ENCODE results near the gene SYNPO2. TPM values are rescaled to one million over a fixed set of nuclear protein-coding genes. Genes with fewer than 3 reads are reported as not detected.
"Not testable (repeated sequence)": the region's sequence is repeated elsewhere in the genome, so short reads cannot be mapped to it uniquely, and the experiment has no call there.

SYNPO2 gene
- total RNA-seq, 2 donors from 2014 or later: 11.8 to 141 TPM

DNA sequence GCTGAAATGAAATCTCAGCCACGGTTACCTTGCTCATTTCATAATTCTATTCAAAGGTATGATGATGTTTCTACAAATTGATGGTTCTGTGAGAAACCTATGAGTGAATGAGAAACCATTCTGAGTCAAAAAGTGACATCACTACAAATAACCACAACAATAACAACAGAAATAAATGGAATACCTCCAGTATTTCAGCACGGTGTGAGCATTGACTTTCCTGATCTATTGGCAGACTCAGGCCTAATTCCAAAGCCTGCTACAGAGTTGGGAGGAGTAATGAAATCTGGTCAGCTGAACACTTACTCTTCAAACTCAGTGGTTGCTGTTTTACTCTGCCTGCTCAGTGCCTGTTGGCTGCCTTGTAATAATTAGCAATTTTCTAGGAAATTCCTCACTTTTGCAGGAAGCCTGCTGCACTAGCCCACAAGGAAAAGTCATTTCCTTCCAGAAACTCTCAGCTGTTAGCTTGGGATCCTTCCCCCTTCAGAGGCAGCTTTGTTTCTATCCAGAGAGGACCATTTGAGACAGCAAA, 18.8 kb upstream of the SYNPO2 start:
- DNase-seq (no peak), ATAC-seq (no peak)
- intact Hi-C loops (cut with DNase I, micrococcal nuclease): no loop called here

DNA sequence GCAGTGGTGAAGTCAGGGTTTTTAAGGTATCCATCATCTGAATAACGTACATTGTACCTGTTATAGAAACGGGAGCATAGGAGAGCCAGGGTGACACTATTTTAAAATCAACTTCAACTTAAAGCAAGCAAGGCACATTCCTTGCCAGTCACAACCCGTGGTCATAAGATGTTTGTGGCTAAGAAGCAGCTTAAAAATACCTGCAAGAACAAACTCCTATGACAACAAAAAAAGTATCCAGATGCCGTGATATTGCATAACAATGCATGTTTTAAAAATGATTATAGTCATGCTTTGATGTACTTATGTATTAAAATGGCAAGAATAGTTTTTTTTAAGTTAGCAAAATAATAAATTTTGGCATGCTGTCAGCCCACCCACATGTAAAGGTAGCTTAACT, 16.5 kb upstream of the SYNPO2 start:
- intact Hi-C loops (cut with DNase I, micrococcal nuclease): no loop called here
- DNase-seq (no peak), ATAC-seq (no peak)

DNA sequence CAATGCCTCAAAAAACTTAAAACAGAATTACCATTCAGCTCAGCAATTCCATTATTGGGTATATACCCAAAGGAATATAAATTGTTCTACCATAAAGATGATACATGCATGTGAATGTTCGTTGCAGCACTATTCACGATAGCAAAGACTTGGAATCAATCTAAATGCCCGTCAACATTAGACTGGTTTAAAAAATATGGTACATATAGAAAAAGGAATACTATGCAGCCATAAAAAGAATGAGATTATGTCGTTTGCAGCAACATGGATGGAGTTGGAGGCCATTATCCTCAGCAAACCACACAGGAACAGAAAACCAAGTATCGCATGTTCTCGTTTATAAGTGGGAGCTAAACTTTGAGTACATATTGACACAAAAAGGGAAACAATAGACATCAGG, 10.9 kb upstream of the SYNPO2 start:
- intact Hi-C loops (cut with DNase I, micrococcal nuclease): no loop called here
- ATAC-seq (no peak), DNase-seq (no peak)

DNA sequence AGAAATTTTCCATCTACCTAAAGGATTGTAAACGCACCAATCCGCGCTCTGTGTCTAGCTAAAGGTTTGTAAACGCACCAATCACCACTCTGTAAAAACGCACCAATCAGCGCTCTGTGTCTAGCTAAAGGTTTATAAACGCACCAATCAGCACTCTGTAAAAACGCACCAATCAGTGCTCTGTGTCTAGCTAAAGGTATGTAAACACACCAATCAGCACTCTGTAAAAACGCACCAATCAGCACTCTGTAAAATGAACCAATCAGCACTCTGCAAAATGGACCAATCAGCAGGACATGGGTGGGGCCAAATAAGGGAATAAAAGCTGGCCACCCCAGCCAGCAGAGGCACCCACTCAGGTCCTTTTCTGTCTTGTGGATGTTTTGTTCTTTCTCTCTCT, 10.1 kb upstream of the SYNPO2 start:
- ATAC-seq; DNase-seq; intact Hi-C loops (cut with DNase I, micrococcal nuclease): not testable (repeated sequence)

DNA sequence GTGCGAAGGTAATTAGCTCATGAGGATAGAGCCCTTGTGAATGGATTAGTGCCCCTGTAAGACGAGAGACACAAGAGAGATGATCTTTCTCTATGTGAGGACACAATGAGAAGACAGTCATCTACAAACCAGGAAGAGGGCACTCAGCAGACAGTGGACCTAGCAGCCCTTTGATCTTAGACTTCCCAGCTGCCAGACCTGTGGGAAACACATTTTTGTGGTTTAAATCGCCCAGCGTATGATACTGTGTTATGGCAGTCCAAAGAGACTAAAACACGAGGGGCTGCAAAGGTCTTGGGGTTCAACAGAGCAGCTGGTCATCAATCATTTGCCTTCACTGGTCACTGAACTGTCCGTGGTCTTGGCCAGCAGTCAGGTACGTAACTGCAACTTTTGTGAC, 9.2 kb upstream of the SYNPO2 start:
- DNase-seq: no peak
- intact Hi-C loops (cut with DNase I, micrococcal nuclease): no loop called here
- ATAC-seq: no peak

DNA sequence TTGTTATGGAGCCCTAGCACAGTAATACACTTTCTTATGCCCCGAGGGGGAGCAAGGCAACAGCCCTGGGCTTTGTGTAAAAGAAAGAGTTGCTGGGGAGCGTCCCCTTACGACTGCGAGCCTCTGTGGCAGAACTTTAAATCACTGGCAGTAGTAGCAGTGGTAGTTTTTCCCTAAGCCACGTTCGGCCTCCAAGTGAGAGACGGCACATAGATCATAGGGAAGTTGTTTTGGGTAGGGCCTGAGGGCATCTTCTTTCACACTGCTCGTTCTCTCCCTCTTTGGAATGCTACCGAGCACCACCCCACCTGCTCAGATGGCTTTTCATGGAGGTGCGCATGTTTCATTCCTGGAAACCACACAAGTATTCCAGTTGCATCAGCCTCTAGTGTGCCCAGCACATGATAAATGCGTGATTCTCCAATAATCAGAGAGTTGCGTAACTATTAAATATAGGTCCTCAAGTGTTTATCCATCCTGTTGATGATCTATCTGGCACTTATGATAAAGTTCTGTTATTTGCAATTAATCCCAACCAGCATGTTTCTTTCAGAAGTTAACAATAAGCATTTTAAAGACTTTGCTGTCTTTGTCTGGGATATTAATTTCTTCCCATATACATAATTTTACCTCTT, 7.0 kb upstream of the SYNPO2 start:
- DNase-seq: no peak
- ATAC-seq: no peak
- intact Hi-C loops (cut with DNase I, micrococcal nuclease): no loop called here

DNA sequence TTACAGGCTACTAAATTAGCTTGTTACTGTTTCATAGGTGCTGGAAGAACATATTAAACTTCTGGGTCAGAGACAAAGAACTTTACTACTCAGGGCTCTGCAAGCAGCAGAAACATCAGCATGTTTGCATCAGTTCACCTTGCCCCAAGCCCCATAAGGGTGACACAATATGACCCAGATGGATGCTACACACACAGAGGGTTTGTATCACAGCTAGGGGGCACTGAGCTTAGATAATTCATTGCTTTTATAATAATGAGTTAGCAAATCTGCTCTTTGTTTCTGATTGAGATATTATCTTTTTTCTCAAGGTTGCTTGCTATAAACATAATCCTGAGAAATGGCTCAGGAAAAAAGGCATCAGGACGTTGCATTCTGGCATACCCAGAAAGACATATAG, 4.8 kb upstream of the SYNPO2 start:
- intact Hi-C loops (cut with DNase I, micrococcal nuclease): no loop called here
- ATAC-seq (no peak), DNase-seq (no peak)

DNA sequence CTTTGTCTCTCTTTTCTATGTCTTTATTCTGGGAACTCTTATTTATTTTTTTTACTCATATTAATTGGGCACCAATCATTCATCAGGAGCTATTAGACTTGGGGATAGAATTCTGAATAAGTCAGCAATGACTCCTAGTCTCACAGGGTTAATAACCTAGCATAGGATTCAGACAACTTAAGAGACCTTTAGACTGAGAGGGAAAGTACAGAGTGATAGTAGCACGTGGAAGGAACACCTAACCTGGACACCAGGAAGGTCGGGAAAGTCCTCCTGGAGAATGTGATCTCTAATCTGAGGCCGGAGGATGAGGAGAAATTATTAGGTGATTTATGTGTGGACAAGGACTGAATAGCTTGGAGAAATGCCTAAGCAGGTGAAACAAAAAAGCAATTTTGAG, 3.9 kb upstream of the SYNPO2 start:
- intact Hi-C loops (cut with DNase I, micrococcal nuclease): loop anchor here in 1 of 2 donors (5.0 kb wide), 1 partner anchor 112 kb away; no protein-coding TSS in a partner anchor
- DNase-seq (no peak), ATAC-seq (no peak)

DNA sequence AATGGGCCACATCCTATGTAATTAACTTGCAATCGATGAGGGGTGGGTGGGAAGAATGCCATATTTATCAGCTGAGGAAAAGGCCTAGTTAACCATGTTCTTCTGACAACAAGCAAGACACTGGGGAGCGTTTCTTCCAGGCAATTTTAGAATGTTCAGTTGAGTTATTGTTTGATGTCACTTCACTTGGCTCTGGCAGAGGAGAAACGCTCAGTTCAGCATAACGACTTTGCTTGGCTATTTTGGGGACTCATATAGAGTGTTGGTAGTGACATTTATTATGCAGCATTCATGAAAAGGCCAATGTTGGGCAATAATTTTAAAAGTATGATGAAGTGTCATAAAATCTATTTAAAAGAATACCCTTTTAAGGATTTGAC, 648 bp downstream of the SYNPO2 start:
- intact Hi-C loops (cut with DNase I, micrococcal nuclease): loop anchor here in 1 of 2 donors (5.0 kb wide), 1 partner anchor 117 kb away; no protein-coding TSS in a partner anchor
- DNase-seq (no peak), ATAC-seq (no peak)

DNA sequence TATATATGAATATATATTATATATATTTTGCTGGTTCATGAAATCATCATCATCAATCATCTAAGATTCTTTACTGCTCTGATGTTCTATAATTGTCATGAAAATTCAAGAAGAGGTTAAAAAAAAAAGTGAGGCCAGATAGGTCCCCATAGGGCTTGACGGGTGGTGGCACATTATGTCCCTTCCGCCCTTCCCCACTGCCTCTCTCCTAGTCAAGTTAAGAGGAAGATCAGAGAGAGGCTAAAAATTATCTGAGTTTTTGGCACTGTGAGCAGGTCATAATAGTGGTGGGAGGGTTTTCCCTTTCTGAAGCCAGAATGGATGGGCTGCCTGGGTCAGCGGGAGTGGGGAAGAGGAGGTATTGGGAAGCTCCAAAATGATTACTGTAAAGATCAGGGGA, 5.4 kb downstream of the SYNPO2 start:
- no peak for ATAC-seq
- intact Hi-C loops (cut with DNase I, micrococcal nuclease): loop anchor here in 1 of 2 donors (5.0 kb wide), 1 partner anchor 73 kb away; no protein-coding TSS in a partner anchor
- DNase-seq: no peak

DNA sequence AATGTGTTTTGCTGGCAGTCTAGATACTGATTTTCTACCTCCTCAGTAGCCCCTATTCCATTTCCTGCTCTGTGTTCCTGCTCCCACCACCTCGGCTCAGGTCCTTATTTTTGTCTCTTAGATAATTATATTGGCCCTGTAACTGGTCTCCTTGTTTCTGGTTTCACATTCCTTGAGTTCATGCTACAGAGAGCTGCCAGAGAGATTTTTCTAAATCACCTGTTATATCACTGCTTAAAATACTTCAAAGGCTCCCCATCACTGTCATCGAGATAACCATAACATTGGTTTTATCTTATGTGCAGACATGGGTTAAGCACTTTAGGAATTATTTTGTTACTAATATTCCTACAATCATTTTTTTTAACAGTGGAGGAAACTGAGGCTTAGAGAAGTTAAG, 9.6 kb downstream of the SYNPO2 start:
- intact Hi-C loops (cut with DNase I, micrococcal nuclease): no loop called here
- DNase-seq: no peak
- no peak for ATAC-seq

DNA sequence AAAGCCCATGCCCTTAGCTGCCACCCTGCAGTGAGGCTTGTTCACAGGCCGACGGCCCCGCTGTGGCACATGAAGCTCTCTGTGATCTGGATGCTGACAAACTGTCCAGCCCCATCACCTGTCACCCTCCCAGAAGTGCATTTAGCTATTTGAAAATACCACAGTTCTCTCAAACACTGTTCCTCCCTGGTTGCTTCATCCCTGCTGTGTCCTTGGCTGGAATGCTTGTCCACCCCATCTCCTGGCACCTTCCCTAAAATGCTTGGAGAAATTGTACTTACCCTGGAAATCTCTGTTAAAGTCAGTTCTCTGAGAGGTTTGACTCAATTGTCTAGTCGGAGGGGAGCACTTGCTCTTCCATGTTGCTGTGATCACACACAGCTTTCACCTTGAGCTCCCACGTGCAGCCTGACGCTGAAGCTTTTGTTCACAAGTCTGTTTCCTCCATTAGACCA, 10.1 kb downstream of the SYNPO2 start:
- intact Hi-C loops (cut with DNase I, micrococcal nuclease): no loop called here
- ATAC-seq (no peak), DNase-seq (no peak)

DNA sequence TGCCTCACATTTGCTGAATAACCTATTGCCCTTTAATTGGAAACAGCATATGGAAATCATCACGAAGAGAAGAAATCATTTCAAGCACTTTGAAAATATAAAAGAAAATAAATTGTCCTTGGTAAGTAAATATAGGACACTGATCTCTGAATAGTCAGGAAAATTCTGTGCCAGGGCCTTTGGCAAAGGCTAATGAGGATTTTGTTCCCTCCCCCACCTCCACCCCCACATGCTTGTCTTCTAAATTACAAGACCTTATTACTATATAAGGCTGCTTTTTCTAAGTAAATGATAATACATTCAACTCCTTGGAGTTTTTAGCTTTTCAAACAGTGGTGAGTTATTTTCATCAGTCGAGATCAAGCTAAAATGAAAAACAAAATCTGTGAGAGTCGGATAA, 15.8 kb downstream of the SYNPO2 start:
- ATAC-seq: no peak
- intact Hi-C loops (cut with DNase I, micrococcal nuclease): loop anchor here in 1 of 2 donors (10.0 kb wide), 1 partner anchor 160 kb away; no protein-coding TSS in a partner anchor

DNA sequence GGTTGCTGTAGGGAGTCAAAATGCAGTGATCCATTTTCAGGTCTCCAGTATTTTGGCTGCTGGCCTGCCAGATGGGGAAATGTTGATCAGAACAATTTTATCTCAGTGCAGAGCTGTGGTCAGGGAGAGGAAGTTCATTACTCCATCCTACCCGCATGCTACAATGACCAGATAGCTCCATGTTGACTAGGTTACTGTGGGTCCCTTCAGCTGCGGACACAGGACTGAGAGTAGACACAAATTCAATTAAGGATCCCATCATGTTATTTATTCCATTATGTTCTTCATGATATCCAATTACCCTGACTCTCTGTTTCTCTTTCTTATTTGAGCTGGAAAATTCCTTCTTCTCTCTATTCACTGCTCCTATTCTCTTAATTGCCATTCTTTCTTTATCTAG, 16.3 kb downstream of the SYNPO2 start:
- intact Hi-C loops (cut with DNase I, micrococcal nuclease): loop anchor here in 1 of 2 donors (10.0 kb wide), 1 partner anchor 160 kb away; no protein-coding TSS in a partner anchor
- ATAC-seq: no peak
- no peak for DNase-seq

More for the DNA sequence above, 15.8 kb downstream of the SYNPO2 start:
- no peak for DNase-seq

DNA sequence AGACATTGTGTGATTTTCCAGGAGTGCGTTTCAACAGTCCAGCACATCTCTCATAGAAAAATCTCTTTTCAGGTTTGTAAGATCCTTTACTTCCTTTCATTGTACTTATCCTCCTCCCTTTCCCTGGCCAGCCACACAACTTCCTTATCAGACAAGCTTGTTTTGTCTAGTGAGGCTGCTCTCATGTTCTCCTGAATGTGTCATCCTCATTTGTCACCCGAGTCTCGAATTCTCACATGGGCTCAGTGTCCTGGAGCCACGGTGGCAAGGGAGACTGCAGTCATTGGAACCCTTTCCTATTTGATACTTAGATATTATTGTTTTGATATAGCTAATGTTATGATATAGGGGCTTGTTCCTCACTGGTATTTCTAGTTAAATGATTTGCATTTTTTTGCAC, 16.9 kb downstream of the SYNPO2 start:
- DNase-seq (no peak), ATAC-seq (no peak)
- intact Hi-C loops (cut with DNase I, micrococcal nuclease): loop anchor here in 1 of 2 donors (10.0 kb wide), 1 partner anchor 161 kb away; no protein-coding TSS in a partner anchor

DNA sequence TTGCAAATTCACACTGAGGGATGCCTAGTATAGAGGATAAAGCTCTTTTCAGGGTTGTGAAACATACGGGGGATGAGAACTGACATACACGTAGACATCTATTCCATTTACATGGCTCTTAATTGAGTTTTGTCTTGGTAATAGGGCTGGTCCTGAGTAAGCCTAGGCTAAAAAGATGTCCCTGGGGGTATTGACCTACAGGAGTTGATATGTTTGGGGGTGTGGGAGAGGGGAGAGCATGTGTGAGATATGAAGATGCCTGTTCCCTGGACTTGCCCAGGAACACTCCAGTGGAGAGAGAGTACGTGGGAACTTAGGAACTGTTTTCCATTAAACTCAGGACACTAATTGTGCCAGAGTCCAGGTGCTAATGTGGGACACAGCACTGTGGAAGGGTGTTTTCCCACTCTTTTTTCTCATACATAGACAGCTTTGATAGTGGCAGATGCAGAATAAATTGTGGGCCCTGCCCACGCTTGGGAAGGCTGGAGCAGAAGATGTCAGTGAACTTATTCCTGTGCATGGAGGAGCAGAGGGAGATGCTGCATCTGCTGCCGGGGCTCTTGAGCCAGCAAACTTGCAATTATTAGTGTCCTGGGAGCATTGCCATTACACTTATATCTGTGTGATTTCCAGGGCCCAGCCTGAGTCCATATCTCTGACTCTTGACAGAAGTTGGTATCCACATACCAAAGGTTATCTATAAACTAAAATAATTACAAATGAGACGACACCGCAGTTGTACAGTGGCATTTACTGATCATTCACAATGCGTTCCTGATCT, 20.7 kb downstream of the SYNPO2 start:
- intact Hi-C loops (cut with DNase I, micrococcal nuclease): loop anchor here in 1 of 2 donors (10.0 kb wide), 1 partner anchor 165 kb away; no protein-coding TSS in a partner anchor
- ATAC-seq (no peak), DNase-seq (no peak)

DNA sequence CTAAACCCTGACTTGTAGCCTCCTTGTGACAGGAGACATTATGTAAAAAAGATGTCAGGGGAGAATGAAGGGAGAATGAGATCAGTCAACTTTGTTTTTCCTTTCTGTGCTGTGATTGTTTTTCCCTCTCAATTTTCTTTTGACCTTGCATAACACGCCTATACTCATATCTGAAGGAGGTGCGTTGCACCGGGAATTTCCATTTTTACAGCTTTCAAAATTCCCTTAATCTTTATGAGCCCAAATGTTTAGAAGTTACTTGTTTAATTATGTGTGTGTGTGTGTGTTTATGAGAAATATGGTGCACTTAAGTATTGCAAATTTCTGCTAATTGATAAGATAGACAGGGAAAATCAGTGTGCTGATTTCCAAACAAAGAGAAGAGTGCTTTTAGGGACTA, 21.6 kb downstream of the SYNPO2 start:
- ATAC-seq (no peak), DNase-seq (no peak)
- intact Hi-C loops (cut with DNase I, micrococcal nuclease): no loop called here

DNA sequence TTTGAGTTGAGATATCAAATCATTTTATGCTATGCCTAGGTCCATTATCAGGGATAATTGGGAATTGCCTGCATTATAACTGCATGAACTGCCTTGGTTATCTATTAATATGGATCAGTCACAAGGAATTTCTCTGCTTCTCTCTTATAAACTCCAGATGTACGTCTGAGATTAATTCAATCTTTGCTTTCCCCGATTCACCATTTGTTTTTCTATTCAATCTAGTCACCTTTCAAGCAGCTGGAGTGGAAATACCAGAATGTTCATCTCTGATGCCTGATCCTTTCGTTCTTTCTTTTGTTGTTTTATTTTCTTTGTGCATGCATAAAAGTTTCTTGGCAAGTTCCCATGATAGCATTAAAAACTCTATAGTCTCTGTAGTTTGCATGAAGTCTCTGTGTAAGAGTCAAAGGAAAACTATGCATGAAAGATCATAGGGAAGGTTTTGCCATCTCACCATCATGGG, 22.6 kb downstream of the SYNPO2 start:
- intact Hi-C loops (cut with DNase I, micrococcal nuclease): no loop called here
- no peak for ATAC-seq
- DNase-seq: no peak

DNA sequence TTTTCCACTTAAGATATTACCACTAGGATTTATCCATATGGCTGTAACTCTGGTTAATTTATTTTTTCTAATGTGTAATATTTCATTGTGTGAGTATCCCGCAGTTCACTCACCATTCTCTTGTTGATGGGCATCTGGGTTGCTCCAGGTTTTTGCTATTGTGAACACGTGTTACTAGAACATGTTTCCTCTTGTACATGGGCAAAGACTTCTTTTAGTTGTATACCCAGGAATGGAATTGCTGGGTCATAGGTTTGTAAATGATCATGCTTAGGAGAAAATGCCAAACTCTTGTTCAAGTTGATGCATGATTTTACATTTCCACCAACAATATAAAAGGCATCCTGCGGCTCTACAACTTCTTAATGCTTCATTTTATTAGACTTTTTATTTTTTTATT, 26.8 kb downstream of the SYNPO2 start:
- DNase-seq: no peak
- no peak for ATAC-seq
- intact Hi-C loops (cut with DNase I, micrococcal nuclease): no loop called here

Data from left colon (tissue), 2 donors.